GM18867 (cell line): ENCODE results near the gene FHIT.
"Not testable (repeated sequence)": the region's sequence is repeated elsewhere in the genome, so short reads cannot be mapped to it uniquely, and the experiment has no call there.

Experiments used
- ATAC-seq: cut with Tn5 transposase; IDR thresholded peaks from one replicate; pipeline ENCODE4 v1.9.1; 2021; ENCODE audit warnings: mild to moderate bottlenecking, moderate library complexity; ENCODE audit not compliant: unreplicated experiment

The FHIT gene

DNA sequence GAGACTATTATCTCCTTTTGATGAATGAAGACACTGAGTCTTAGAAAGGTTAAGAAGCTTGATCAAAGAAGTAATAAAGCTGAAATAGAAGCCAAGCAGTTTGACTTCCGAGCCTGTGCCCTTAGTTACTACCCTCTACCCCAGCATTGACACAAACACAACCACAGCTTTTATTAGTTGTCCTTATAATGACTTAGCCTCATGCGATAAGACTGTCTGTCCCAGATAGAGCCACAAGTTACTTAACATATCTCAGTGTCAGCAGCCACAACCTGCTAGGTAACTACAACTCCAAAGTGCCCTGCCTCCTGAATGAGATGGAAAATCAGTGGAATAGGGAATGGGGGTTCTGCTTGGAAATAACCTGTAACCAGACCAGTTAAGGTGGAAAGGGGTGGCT lies 1419.9 kb downstream of the FHIT start:
- ATAC-seq, result no peak

DNA sequence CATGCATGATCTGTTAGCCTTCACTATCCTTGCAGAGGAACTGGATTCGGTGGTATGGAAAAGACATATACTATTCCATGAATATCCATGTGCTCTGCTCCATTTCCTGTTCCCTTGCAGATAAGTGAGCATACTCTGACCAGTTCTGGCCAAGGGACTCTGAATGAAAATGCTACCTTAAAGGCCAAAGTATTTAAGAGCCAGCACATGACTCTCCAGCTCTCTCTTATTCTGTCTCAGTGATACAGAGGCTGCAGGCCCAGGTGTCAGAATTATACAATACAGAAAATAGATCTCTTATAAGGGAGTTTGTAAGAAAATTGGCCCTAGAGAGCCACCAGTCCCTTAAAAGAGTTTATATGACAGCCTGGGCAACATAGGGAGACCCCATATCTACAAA lies 1421.7 kb downstream of the FHIT start:
- no peak for ATAC-seq

DNA sequence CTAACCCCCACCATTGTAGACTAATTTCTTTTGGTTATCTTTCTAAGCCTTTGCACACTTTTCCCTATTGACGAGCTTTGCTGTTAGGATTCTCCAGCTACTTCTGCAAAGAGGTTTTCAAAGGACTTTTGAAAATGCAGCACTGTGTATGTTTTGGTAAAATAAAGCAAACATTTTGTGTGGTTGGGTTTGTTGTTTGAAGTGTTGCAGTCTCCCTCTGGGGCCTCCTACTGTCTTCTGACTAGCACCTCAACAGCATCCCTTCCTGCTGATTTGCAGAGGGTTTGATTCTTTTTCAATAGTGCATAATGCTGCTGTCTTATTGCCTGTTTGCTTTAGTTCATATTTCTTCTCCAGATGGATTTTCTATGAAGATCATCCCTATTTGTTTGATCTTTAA lies 1426.4 kb downstream of the FHIT start:
- ATAC-seq, result no peak

DNA sequence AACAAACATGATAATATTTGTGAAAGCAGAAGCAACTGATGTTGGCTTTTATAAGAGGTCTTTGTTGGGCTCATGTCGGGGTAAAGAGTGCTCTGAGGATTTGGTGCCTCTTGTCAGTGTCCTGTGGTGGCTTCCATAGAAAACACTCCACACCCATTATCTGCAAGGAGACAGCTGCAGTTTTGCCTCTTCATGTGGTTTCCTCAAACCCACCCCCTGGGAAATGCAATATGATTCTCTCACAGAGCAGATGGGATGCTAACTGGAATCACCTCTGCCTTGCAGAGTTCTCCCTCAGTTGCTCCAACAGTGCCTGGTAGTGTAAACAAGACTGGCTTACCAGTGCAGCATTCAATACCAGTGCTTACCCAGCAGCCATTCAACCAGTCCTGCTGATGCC lies 1430.0 kb downstream of the FHIT start:
- no peak for ATAC-seq

DNA sequence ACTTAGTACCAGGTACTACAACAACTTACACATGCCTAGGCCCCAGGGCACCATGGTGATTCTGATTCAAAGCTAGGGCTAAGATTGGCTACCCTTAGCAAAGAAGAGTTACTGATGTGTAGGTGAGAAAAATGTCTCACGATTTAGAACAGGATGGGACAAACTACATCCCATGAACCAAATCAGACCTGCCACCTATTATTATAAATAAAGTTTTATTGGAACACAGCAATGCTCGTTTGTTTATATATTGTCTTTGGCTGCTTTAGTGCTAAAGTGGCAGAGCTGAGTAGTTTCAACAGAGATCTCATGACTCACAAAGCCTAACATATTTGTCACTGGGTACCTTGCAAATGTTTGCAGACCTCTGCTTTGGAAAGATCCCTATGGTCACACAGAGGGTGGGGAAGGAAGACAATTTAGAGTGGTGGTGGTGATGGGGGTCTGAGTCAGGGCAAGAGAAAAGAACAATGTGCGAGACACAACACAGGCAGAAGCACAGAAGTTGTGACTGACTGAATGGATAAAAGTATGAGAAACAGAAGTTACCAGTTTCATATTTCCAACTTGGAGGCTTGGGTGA lies 1430.8 kb downstream of the FHIT start:
- no peak for ATAC-seq

DNA sequence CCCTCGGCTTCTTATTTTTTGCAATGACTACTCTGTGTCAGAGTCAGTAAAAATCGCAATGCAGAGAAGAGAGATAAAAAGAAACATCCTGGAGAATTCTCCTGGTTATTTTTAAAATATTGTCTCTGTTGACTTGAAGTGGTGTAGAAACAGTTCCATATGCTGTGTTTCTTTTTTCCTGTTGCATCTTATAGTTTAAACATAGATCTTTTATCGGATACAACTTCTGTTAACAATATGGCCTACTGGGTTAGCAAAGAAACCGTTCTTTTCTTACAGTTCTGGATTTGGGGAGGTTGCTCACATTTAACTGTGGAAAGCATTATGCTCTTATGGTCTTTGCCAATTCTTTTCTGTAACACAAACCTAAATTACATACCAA lies 1432.3 kb downstream of the FHIT start:
- no peak for ATAC-seq

DNA sequence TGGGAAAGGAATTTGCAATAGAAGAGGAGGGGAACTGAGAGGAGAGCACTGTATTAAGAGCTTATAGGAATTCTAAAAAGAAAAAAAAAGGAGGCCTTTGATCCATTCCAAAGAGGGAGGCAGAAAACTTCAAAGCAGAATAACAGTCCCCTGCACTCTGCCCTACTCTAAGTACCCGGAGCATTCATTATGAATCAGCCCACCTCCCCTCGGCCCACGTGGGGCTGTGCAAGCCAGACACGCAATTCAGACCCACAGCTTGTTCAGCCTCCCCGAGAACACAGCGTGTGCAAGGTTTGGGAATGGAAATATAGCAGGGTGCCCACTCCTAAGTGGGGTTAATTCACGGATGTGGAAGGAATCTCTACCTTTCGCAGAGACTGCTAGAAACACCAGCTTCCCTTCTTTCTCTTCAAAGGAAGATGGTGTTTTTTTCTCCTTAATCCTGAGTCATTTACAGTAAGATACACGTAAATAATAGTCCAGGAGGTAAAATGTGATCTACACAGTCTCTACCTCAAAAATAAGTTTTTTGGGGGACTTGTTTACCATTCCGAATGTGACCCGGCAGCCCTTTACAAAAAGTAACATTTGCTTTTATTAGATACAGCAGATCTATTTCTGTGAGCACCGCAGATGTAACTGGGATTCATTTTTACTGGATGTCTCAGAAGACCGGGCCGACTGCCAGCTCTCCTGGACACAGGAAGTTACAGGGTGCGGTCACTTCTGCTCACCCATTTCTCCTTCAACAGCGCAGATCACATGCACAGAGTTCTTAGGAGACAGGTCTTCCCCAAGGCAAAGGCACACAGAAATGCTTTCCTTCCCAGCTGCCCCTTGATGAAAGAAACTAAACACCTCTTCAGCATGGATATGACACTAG lies 1433.0 kb downstream of the FHIT start:
- no peak for ATAC-seq

DNA sequence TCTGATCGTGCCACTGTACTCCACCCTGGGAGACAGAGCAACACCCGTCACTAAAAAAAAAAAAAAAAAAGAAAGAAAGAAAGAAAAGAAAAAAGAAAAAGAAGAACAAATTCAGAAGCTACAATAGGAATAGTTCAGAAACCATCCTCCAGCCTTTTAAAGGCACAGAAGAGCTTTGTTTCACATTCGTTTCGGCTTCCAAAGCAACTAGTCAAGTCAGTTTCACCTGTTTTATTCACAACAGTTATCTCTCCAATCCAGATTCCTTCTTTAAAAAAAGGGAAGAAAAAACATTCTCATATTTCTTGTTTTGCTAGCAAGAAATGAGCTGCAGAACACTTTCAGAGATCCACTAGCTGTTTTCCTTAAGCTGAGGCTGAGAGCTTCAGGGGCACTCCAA lies 1433.7 kb downstream of the FHIT start:
- no peak for ATAC-seq

DNA sequence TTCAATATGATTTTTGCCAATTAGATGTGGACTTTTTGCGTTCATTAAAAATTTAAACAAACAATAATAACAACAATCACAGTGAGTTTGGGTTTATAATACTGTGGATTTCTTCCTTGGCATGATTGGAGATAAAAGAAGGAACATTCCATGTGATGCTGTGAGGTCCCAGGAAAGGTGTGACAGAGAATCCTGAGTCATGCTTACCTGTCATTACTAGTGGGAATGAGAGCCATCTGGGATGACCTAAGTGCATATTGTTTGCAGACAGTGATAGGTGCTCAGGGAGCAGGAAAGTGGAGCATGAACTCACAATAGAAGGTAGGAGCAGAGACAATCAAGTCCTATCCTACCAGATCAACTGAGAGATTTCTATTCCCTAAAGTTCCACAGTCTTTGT lies 1434.9 kb downstream of the FHIT start:
- no peak for ATAC-seq

DNA sequence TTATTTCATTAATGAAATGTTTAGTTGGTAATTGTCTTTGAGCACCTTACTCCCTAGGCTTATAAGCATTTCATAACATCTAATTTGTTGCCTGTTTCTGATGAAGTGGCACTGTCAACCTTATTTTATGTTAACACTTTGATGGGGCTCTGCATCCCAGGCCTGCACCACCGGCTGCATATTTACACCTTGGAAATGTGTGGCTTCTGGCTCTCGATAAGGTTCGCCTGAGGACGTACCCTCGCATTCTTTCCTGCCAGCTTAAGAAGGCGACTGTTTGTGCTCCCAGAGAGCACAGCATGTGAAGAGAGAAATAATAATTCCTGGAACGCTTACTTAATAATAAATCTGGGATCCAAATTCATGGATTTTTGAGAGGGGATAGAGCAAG lies 1438.1 kb downstream of the FHIT start:
- no peak for ATAC-seq

DNA sequence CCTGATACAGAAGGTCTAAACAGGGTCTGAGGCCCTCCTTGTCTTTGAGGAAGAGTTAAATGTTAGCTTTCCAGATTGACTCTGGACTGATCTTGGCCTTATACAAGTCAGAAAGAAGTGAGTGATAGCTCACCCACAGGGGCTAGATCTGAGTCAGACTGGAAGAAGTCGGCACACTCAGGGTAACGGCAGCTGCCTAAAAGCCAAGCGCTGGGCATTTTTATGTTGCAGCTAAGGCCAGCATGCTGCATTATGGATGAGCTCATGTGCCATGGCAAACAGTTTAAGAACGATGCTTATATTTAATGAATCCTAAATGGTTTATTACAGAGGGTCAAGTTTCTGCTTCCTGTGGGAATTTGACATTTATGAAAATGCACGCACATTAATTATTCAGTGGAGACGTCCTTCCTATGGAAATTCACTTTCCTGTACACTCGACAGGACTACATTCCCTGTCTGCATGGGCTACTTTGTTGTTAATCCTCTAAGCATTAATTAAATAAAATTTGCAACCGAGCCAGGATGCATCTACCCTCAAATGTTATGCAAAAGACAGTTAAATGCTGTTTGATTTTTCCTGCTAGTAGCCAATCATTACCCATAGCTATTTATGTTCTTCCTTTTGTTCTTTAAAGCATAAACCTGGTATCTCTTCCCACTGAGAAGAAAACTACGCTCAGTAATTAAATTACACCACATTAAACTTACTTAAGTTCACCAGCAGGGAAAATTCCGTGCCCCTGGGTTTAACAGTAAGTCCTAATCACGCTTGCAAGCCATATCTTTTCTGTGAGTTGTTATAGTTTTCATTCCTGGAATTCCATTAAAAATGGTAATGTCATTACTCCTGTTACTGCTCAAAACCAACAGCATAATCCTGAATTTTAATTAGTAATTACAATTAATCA lies 1438.8 kb downstream of the FHIT start:
- no peak for ATAC-seq

DNA sequence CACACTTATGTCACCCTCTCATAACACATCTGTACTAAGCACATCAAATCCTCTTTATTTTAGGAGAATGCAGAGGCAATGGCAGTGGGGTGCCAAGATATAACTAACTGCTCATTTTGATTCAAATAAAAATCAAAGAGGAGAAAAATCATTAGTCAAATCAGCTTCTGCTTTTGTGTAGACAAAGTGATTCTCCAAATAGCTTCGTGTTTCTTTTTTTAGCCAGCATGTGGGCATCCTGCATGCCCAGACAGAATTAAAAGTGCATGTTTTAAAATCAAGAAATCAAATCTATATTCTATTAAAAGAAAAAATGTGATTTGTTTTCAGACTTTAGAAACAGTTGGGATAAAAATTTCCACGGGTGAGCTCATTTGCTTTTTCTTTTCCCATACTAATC lies 1440.1 kb downstream of the FHIT start:
- ATAC-seq, result no peak

DNA sequence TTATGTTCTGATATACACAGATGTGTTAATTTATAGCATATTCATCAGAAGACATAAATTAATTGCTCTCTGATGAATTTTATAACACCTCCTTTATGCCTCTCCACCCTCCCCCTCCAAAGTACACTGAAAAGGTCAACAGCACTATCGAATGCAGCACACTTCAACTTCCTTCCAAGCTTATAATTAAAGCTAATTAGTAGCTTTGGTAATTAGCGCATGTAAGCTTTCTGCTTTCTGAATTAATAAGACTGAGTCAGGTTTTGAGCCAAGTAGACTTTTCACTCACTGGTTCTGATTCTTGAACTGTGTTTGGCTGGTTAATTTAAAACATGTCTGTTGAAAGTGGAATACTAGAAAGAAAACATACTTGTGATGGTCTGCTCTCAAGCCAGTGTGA lies 1440.6 kb downstream of the FHIT start:
- no peak for ATAC-seq

DNA sequence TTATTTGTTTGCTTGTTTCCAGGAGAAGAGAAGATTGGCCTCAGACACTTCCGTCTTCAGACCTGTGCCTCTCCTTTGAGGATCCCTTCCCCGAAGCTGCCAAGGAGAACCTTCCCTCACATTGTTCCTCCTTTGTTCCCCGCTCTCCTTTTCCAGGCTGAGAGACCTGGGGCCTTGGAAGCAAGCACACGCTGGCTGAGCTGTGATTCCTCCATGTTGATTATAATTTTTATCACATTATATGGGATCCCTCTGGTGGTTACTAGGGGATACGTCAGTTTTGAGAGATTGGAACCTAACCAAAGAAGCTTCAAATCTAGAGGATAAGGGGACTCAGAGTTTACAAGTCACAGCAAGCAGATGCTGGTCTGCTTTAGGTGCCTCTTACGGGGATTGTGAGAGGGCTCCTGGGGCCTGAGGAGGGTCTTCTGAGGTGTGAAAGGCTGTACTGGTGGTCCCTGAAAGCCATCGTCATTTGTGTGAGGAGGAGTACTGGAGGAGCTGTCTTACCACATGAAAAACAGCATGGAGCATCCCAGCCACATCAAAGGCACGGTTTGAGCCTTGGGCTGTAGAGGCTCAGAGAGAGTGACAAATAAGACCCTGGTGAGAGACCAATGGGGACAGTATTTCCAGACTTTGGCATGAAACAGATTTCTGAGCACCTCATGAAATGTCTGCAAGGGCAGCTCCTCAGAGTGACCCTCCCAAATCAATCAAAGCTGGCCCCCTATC lies 1441.4 kb downstream of the FHIT start:
- ATAC-seq, result no peak

DNA sequence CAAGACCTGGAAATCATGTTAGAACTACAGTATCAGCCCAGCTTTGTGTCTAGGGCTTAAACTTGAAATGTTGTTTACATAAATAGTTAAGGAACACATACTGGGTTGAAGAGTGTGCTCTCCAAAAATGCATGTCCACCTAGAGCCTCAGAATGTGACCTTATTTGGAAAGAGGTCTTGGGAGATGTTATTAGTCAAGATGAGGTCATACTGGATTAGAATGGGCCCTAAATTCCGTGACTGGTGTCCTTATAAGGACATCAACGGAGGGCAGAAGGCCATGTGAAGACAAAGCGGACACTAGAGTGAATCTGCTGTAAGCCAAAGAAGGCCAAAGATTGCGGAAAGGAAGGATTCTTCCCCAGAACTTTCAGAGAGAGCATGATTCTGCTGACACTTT lies 1442.2 kb downstream of the FHIT start:
- no peak for ATAC-seq

DNA sequence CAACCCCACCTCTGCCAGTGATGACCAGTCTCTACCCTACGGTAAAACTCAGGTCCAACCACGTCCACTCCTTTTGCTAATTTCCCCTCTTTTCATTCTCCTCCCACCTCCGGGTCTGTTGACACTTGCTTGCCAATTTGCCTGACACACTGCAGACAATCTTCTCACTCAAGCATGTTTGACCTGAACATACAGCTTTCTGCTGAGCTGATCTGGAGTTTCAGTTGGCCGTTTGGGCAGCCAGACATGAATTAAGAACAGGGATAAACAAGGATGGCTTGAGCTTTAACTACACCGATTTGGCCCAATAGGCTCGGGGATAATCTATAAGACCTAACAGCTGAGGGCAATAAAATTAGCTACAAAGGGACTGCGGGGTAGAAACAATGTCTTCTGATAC lies 1442.8 kb downstream of the FHIT start:
- ATAC-seq, result no peak

DNA sequence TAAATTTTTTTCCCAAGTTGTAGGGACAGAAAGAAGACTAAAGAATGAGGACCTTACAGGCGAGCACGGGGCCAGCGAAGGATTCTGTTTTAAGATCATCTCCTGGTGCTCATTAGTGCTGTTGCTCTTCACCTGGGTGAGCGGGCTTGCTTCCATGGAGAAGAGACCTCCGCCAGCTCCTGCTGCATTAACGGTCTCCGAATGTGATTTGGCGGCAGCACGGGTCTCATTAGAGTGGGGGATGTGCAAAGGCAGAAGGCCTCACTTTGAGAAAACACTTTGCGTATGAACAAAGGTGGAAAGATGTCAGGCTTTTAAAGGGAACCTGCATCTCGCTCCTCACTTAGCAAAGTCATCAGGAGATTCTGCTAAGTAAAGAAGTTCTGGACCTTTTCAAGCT lies 1448.0 kb downstream of the FHIT start:
- no peak for ATAC-seq

DNA sequence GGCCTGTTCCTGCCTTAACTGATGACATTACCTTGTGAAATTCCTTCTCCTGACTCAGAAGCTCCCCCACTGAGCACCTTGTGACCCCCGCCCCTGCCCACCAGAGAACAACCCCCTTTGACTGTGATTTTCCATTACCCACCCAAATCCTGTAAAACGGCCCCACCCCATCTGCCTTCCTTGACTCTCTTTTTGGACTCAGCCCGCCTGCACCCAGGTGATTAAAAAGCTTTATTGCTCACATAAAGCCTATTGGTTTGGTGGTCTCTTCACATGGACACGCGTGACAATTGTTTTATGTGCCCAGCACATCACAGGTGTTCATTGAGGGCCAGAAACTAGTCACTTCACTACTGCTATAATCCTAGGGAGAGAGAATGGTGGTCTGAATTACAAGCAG lies 1448.8 kb downstream of the FHIT start:
- not testable (repeated sequence) for ATAC-seq

DNA sequence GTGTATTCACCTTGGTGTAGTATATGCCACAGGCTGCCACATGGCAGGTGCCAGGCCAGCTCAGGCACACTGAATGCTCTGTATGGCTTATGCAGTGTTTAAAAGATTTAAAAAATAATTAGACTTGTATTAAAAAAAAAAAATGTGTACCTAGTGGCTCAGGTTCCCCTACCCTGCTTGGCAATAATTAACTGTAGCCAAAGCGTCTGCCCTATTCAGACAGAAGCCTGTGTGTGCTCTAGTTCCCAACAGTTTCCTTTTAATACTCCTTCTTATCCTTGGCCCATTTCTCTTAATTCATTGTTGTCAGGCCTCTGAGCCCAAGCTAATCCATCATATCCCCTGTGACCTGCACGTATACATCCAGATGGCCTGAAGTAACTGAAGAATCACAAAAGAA lies 1449.2 kb downstream of the FHIT start:
- no peak for ATAC-seq

DNA sequence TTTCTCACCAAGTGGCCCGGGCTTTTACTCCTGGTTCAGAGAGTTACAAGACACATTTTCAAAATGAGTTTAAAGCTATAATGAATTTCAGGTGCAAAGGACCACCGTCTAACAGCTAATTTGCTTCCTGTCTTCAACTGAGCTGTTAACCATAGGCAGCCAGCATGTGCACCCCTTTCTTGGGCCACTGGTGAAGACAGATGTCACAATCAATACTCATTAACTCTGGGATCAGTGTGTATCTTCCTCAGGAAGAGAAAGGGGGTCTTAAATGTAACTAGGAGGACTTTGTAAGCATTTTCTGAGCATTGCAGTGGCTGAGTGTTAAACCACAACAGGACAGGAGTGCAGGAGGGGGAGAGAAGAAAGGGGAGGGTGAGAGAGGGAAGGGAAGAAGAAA lies 1450.8 kb downstream of the FHIT start:
- ATAC-seq, result no peak
